ENCODE results near the gene ZNF175. TPM values are rescaled to one million over a fixed set of nuclear protein-coding genes. Genes with fewer than 3 reads are reported as not detected.

ZNF175 gene
- total RNA-seq, 1 donor from 2014 or later = 13.5 TPM

GRCh38 chr19:51539821-51540366 is 31.2 kb upstream of the ZNF175 start:
- Mint-ChIP-seq H3K4me1 (ENCODE audit: unreplicated experiment) (no peaks in the 10 kb centered on the region), H3K9me3 (ENCODE audit: unreplicated experiment) (peaks cover 15% of the 10 kb centered on the region), H3K36me3 (ENCODE audit: unreplicated experiment) (no peaks in the 10 kb centered on the region), H3K4me3 (ENCODE audit: unreplicated experiment) (no peak overlapping the region), H3K27me3 (ENCODE audit: unreplicated experiment) (no peaks in the 10 kb centered on the region), H3K27ac (ENCODE audit: unreplicated experiment) (no peak overlapping the region)
- TF ChIP-seq CTCF (IDR thresholded peaks at IDR 0.05) = no peak
- no peak for DNase-seq (ENCODE audit: extremely low spot score, unreplicated experiment)

GRCh38 chr19:51541458-51542357 is 29.4 kb upstream of the ZNF175 start:
- H3K9me3 Mint-ChIP-seq (ENCODE audit: unreplicated experiment) = peaks cover 6% of the 10 kb centered on the region
- H3K4me1 Mint-ChIP-seq (ENCODE audit: unreplicated experiment) = no peaks in the 10 kb centered on the region
- DNase-seq (ENCODE audit: extremely low spot score, unreplicated experiment) = no peak
- H3K27me3 Mint-ChIP-seq (ENCODE audit: unreplicated experiment) = no peaks in the 10 kb centered on the region
- no peak for TF ChIP-seq CTCF (IDR thresholded peaks at IDR 0.05)
- H3K27ac Mint-ChIP-seq (ENCODE audit: unreplicated experiment) = no peak overlapping the region
- H3K4me3 Mint-ChIP-seq (ENCODE audit: unreplicated experiment) = no peak overlapping the region
- H3K36me3 Mint-ChIP-seq (ENCODE audit: unreplicated experiment) = no peaks in the 10 kb centered on the region

- no peak for TF ChIP-seq CTCF (IDR thresholded peaks at IDR 0.05)
- Mint-ChIP-seq H3K27me3 (ENCODE audit: unreplicated experiment) (no peaks in the 10 kb centered on the region), H3K36me3 (ENCODE audit: unreplicated experiment) (no peaks in the 10 kb centered on the region), H3K9me3 (ENCODE audit: unreplicated experiment) (peaks cover 8% of the 10 kb centered on the region), H3K27ac (ENCODE audit: unreplicated experiment) (no peak overlapping the region), H3K4me1 (ENCODE audit: unreplicated experiment) (no peaks in the 10 kb centered on the region), H3K4me3 (ENCODE audit: unreplicated experiment) (no peak overlapping the region)
- DNase-seq (ENCODE audit: extremely low spot score, unreplicated experiment) = no peak
These were observed 28.4 kb upstream of the ZNF175 start for GRCh38 chr19:51542699-51543098.

- H3K36me3 Mint-ChIP-seq (ENCODE audit: unreplicated experiment) = no peaks in the 10 kb centered on the region
- no peak for TF ChIP-seq CTCF (IDR thresholded peaks at IDR 0.05)
- no peaks in the 10 kb centered on the region for H3K27me3 Mint-ChIP-seq (ENCODE audit: unreplicated experiment)
- DNase-seq (ENCODE audit: extremely low spot score, unreplicated experiment) = peak; percentile 63
- H3K4me3 Mint-ChIP-seq (ENCODE audit: unreplicated experiment) = no peak overlapping the region
- H3K27ac Mint-ChIP-seq (ENCODE audit: unreplicated experiment) = no peak overlapping the region
- H3K4me1 Mint-ChIP-seq (ENCODE audit: unreplicated experiment) = no peaks in the 10 kb centered on the region
- peaks cover 13% of the 10 kb centered on the region for H3K9me3 Mint-ChIP-seq (ENCODE audit: unreplicated experiment)
These were observed 27.0 kb upstream of the ZNF175 start for GRCh38 chr19:51544038-51544437.

- TF ChIP-seq CTCF (IDR thresholded peaks at IDR 0.05) = no peak
- Mint-ChIP-seq H3K36me3 (ENCODE audit: unreplicated experiment) (no peaks in the 10 kb centered on the region), H3K27me3 (ENCODE audit: unreplicated experiment) (no peaks in the 10 kb centered on the region), H3K27ac (ENCODE audit: unreplicated experiment) (no peak overlapping the region), H3K9me3 (ENCODE audit: unreplicated experiment) (peaks cover 14% of the 10 kb centered on the region), H3K4me1 (ENCODE audit: unreplicated experiment) (no peaks in the 10 kb centered on the region), H3K4me3 (ENCODE audit: unreplicated experiment) (no peak overlapping the region)
- DNase-seq (ENCODE audit: extremely low spot score, unreplicated experiment) = no peak
These were observed 24.9 kb upstream of the ZNF175 start for GRCh38 chr19:51546107-51546649.

All from osteocyte (in vitro differentiated cells).